Natural killer cell treated with Interleukin-12 subunit alpha and Interleukin-12 subunit beta and Interleukin-15 and Interleukin-18, amount 100 ng/mL, for 72 hours (primary cell): ENCODE data around the gene PON3. TPM values are rescaled to one million over a fixed set of nuclear protein-coding genes. Genes with fewer than 3 reads are reported as not detected.

ENCODE experiments used
- ATAC-seq, 2 donors: fragments of 150-1000 bp; cut with Tn5 transposase in 1 of 2; sonication (Bioruptor Pico), chemical (Tn5 transposase) in 1 of 2; 2 replicates each; pipeline ENCODE4 v1.10.0; 2021
- DNase-seq: peaks from one replicate; pipeline ENCODE4 v3.0.0; 2022; ENCODE audit warnings: low spot score
- H3K27ac Mint-ChIP-seq, 2 donors: 1 replicate in 1 of 2; 2 replicates in 1 of 2; pipeline ENCODE4 v1.8.0; 2022; ENCODE audit warnings: mixed read lengths in 2 of 2, mild to moderate bottlenecking in 1 of 2, moderate library complexity in 1 of 2
- H3K27me3 Mint-ChIP-seq, 2 donors: 1 replicate in 1 of 2; 2 replicates in 1 of 2; pipeline ENCODE4 v1.8.0; 2022; ENCODE audit warnings: mixed read lengths in 2 of 2
- H3K36me3 Mint-ChIP-seq: one replicate; pipeline ENCODE4 v1.8.0; 2022; ENCODE audit warnings: mixed read lengths
- H3K4me1 Mint-ChIP-seq, 2 donors: 1 replicate in 1 of 2; 2 replicates in 1 of 2; pipeline ENCODE4 v1.8.0; 2022; ENCODE audit warnings: low read depth in 2 of 2, mixed read lengths in 2 of 2, mild to moderate bottlenecking in 1 of 2
- H3K4me3 Mint-ChIP-seq: one replicate; pipeline ENCODE4 v1.8.0; 2022; ENCODE audit warnings: mixed read lengths
- H3K9me3 Mint-ChIP-seq: 2 replicates; pipeline ENCODE4 v1.8.0; 2022; ENCODE audit warnings: mixed read lengths
- total RNA-seq, 2 donors: library from RNA; stranded (reverse); gene quantifications; one replicate each; pipeline ENCODE4 v1.2.3, GENCODE V29; 2022

Gene PON3
- total RNA-seq, 2 donors from 2014 or later: not detected

DNA sequence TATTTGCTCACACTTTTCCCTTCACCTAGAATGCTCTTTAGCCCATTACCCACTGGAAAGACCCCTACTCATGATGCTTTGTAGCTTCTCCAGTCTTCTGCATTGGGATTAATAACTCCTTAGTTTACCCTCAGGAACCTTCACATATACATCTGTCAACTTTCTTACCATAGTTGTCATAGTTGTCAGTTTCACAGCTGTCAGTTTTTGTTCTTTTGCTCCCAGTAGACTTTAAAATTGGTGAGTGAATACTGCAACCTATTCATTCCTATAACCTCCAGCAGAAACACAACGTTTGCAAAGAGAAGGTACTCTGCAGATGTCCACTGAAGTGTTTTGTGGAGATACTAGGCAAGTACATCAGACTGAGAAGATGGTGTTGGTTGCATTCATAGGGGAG lies 74.5 kb downstream of the PON3 start:
- DNase-seq: no peak
- Mint-ChIP-seq H3K9me3 (no peaks in the 10 kb centered on the region), H3K4me3 (no peak overlapping the region), H3K27me3 (peaks cover 14 to 21% of the 10 kb centered on the region in 2 donors), H3K36me3 (peaks cover 7% of the 10 kb centered on the region), H3K27ac (no peak overlapping the region), H3K4me1 (peaks cover 0 to 2% of the 10 kb centered on the region in 2 donors)
- no peak for ATAC-seq

GRCh38 chr7:95320651-95321050 lies 75.5 kb downstream of the PON3 start:
- Mint-ChIP-seq H3K4me1 (peaks cover 0 to 2% of the 10 kb centered on the region in 2 donors), H3K4me3 (no peak overlapping the region), H3K27ac (no peak overlapping the region), H3K36me3 (peaks cover 7% of the 10 kb centered on the region), H3K27me3 (peaks cover 12 to 18% of the 10 kb centered on the region in 2 donors), H3K9me3 (no peaks in the 10 kb centered on the region)
- ATAC-seq (no peak), DNase-seq (no peak)

- peaks cover 6 to 8% of the 10 kb centered on the region in 2 donors for H3K27me3 Mint-ChIP-seq
- ATAC-seq: no peak
- H3K9me3 Mint-ChIP-seq: no peaks in the 10 kb centered on the region
- no peak overlapping the region for H3K4me3 Mint-ChIP-seq
- no peaks in the 10 kb centered on the region for H3K36me3 Mint-ChIP-seq
- no peaks in the 10 kb centered on the region for H3K4me1 Mint-ChIP-seq
- DNase-seq: no peak
- H3K27ac Mint-ChIP-seq: no peak overlapping the region
Measured at GRCh38 chr7:95319570-95319969, 76.6 kb downstream of the PON3 start.

- no peak for ATAC-seq
- H3K9me3 Mint-ChIP-seq: no peaks in the 10 kb centered on the region
- H3K36me3 Mint-ChIP-seq: no peaks in the 10 kb centered on the region
- no peak overlapping the region for H3K4me3 Mint-ChIP-seq
- no peaks in the 10 kb centered on the region for H3K4me1 Mint-ChIP-seq
- no peak for DNase-seq
- H3K27me3 Mint-ChIP-seq: peaks cover 12 to 18% of the 10 kb centered on the region in 2 donors
- H3K27ac Mint-ChIP-seq: no peak overlapping the region
Measured at GRCh38 chr7:95318501-95319100, 77.6 kb downstream of the PON3 start.

- no peak for ATAC-seq
- Mint-ChIP-seq H3K27me3 (peaks cover 13 to 21% of the 10 kb centered on the region in 2 donors), H3K27ac (no peak overlapping the region), H3K4me1 (no peaks in the 10 kb centered on the region), H3K36me3 (no peaks in the 10 kb centered on the region), H3K9me3 (no peaks in the 10 kb centered on the region), H3K4me3 (no peak overlapping the region)
- no peak for DNase-seq
Measured at GRCh38 chr7:95317966-95318365, 78.2 kb downstream of the PON3 start.

- DNase-seq (no peak), ATAC-seq (no peak)
- no peak overlapping the region for H3K4me3 Mint-ChIP-seq
- H3K27ac Mint-ChIP-seq: no peak overlapping the region
- H3K9me3 Mint-ChIP-seq: no peaks in the 10 kb centered on the region
- no peaks in the 10 kb centered on the region for H3K4me1 Mint-ChIP-seq
- H3K36me3 Mint-ChIP-seq: no peaks in the 10 kb centered on the region
- peaks cover 13 to 24% of the 10 kb centered on the region in 2 donors for H3K27me3 Mint-ChIP-seq
Measured at GRCh38 chr7:95317546-95317945, 78.6 kb downstream of the PON3 start.

DNA sequence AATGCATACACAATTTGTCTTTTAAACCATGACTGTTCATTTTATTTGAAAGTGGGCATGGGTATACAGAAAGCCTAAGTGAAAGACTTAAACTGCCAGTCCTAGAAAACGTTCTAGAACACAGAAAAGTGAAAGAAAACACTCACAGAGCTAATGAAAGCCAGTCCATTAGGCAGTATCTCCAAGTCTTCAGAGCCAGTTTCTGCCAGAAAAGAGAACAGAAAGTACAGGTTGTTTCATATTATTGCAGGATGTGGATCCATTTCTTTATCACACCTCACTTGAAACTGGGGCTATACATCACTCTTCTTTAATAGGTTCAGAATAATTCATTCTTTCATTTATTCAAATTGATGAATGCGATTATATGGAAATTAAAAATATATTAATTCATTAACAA lies 79.6 kb downstream of the PON3 start:
- Mint-ChIP-seq H3K36me3 (no peaks in the 10 kb centered on the region), H3K4me3 (no peak overlapping the region), H3K27me3 (peaks cover 11 to 29% of the 10 kb centered on the region in 2 donors), H3K4me1 (no peaks in the 10 kb centered on the region), H3K9me3 (no peaks in the 10 kb centered on the region), H3K27ac (no peak overlapping the region)
- no peak for DNase-seq
- no peak for ATAC-seq

DNA sequence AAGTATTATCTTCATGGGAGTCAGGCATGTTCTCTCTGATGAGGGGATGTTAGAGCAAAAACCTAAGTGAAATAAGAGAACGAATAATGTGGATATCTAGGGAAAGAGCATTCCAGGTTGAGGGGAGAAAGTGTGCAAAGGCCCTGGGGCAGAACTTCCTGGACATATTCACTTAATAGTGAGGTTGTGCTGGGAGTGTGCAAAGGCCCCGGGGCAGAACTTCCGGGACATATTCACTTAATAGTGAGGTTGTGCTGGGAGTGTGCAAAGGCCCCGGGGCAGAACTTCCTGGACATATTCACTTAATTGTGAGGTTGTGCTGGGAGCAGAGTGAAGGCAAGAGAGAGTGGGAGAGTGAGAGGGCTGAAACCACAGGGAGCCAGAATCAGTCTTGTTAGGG lies 83.6 kb downstream of the PON3 start:
- no peaks in the 10 kb centered on the region for H3K36me3 Mint-ChIP-seq
- no peaks in the 10 kb centered on the region for H3K4me1 Mint-ChIP-seq
- H3K27me3 Mint-ChIP-seq: peaks cover 20 to 37% of the 10 kb centered on the region in 2 donors

GRCh38 chr7:95311389-95311788 lies 84.8 kb downstream of the PON3 start:
- H3K36me3 Mint-ChIP-seq: no peaks in the 10 kb centered on the region
- peaks cover 20 to 40% of the 10 kb centered on the region in 2 donors for H3K27me3 Mint-ChIP-seq
- DNase-seq (no peak), ATAC-seq (no peak)
- no peak overlapping the region for H3K4me3 Mint-ChIP-seq
- H3K9me3 Mint-ChIP-seq: no peaks in the 10 kb centered on the region
- H3K27ac Mint-ChIP-seq: no peak overlapping the region
- no peaks in the 10 kb centered on the region for H3K4me1 Mint-ChIP-seq

More for the DNA sequence above, 83.6 kb downstream of the PON3 start:
- DNase-seq (no peak), ATAC-seq (no peak)
- Mint-ChIP-seq H3K27ac (no peak overlapping the region), H3K9me3 (no peaks in the 10 kb centered on the region), H3K4me3 (no peak overlapping the region)

DNA sequence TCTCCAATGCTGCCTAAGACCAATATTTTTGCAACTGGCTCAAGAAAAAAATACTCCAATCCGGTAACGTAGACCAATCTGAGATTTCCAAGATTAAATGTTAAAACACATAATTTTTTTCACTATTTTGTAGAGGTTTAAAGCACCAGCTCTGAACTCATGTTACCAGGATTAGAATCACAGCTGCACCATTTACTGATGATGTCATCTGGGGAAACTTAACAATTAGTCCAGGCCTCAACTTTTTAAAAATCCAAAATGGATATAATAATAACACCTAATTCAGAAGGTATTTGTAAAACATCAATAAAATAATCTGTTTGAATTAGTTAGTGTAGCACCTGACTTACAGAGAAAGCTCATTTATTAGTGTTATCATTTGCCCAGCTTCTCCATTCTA lies 86.2 kb downstream of the PON3 start:
- H3K9me3 Mint-ChIP-seq: no peaks in the 10 kb centered on the region
- no peaks in the 10 kb centered on the region for H3K36me3 Mint-ChIP-seq
- DNase-seq (no peak), ATAC-seq (no peak)
- H3K27me3 Mint-ChIP-seq: peaks cover 24 to 48% of the 10 kb centered on the region in 2 donors
- H3K4me1 Mint-ChIP-seq: no peaks in the 10 kb centered on the region
- H3K4me3 Mint-ChIP-seq: no peak overlapping the region
- H3K27ac Mint-ChIP-seq: no peak overlapping the region

Other genes starting within 250 kb of the PON3 start
- not detected for gene PON1, start 71.8 kb downstream of the PON3 start, total RNA-seq
- gene PON2, start 38.7 kb upstream of the PON3 start, total RNA-seq: 10 to 100 TPM; 17.6 to 18.0 TPM
- gene ASB4, start 89.6 kb upstream of the PON3 start, total RNA-seq: not detected
- gene PDK4, start 200.1 kb upstream of the PON3 start, total RNA-seq: under 1 TPM in 1 of 2 donors, not detected in 1; 0.33 TPM